ENCODE measurements around the gene RPL28.

Gene RPL28

GRCh38 chr19:55382522-55383054, 3.1 kb upstream of the RPL28 start:
- peaks cover 35% of the 10 kb centered on the region for H3F3A ChIP-seq (ENCODE audit: insufficient read depth, low read length)
- peak overlapping the region; percentile 63; the same call in 1 of the 2 replicates for H3K4me2 ChIP-seq (ENCODE audit: low read depth, low read length)
- peaks cover 29% of the 10 kb centered on the region for H3K4me1 ChIP-seq (ENCODE audit: low read length)
- no peak for TF ChIP-seq EZH2phosphoT487 (IDR thresholded peaks at IDR 0.05; ENCODE audit: low read length)
- TF ChIP-seq CTCF (IDR thresholded peaks at IDR 0.05; ENCODE audit: low read length), result no peak
- TF ChIP-seq EZH2 (optimal IDR thresholded peaks at IDR 0.05; ENCODE audit: low read depth, low read length), result no peak
- no peak for DNase-seq
- H3K36me3 ChIP-seq (replicated peaks; ENCODE audit: insufficient read depth, low read length), result peaks cover 9% of the 10 kb centered on the region; the same call in 1 of the 2 replicates
- no peak overlapping the region for H3K27ac ChIP-seq (ENCODE audit: low read length)
- no peaks in the 10 kb centered on the region for H3K9me2 ChIP-seq (replicated peaks; ENCODE audit: insufficient read depth, low read length)
- H3K4me3 ChIP-seq (ENCODE audit: low read length), result peak overlapping the region; percentile 68; the same call in 1 of the 2 replicates
- peak overlapping the region; percentile 74; the same call in 1 of the 2 replicates for H3K9ac ChIP-seq (ENCODE audit: low read length)
- H3K9me3 ChIP-seq (replicated peaks; ENCODE audit: insufficient read depth, low read length), result no peaks in the 10 kb centered on the region
- peaks cover 48% of the 10 kb centered on the region for H3K79me2 ChIP-seq (ENCODE audit: low read length)
- H2AFZ ChIP-seq (ENCODE audit: low read length), result no peak overlapping the region
- peaks cover 15% of the 10 kb centered on the region for H4K20me1 ChIP-seq (ENCODE audit: insufficient read depth, low read length)
- no peaks in the 10 kb centered on the region for H3K27me3 ChIP-seq (replicated peaks; ENCODE audit: insufficient read depth, low read length)

DNA sequence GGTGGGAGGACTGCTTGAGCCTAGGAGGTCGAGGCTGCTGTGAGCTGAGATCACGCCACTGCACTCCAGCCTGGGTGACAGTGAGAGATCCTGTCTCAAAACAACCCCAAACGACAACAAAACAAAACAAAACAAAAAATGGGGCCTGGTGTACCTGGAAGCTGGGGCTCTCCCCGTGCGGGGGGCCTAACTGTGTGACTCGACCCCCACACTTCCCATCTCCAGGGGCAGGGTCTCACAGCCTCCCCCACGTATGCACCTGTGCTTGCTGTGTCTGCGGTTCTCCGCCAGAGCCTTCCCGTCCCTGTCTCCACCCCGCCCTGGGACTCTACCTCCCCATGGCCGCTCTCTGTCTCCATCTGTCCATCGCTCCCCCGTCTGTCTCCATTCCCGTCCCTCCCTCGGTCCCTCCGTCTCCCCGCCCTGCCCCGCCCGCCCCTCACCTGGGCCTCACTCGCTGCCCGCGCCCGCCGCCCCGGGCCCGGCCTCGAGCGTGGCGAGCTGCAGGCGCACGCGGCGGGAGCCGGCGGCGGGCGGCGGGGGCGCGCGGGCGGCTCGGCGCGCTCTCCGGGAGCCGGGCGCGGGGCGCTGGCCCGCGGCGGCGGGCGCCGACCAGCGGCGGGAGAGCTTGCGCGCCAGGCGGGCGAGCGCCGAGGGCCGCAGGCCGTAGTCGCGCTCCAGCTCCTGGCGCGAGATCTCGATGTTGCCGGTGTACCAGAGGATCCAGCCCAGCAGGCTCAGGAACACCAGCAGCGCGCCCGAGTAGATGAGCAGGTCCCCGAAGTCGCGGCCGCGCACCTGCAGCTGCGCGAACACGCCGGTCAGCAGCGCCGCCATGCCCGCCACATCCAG, 2.2 kb upstream of the RPL28 start:
- TF ChIP-seq CTCF (IDR thresholded peaks at IDR 0.05; ENCODE audit: low read length), result no peak
- no peak for TF ChIP-seq EZH2 (optimal IDR thresholded peaks at IDR 0.05; ENCODE audit: low read depth, low read length)
- no peak for TF ChIP-seq EZH2phosphoT487 (IDR thresholded peaks at IDR 0.05; ENCODE audit: low read length)
- H3K4me1 ChIP-seq (ENCODE audit: low read length), result peaks cover 29% of the 10 kb centered on the region
- peak overlapping the region; percentile 52; the same call in 1 of the 2 replicates for H3K27ac ChIP-seq (ENCODE audit: low read length)
- H3K36me3 ChIP-seq (replicated peaks; ENCODE audit: insufficient read depth, low read length), result peaks cover 17% of the 10 kb centered on the region
- H3K9me3 ChIP-seq (replicated peaks; ENCODE audit: insufficient read depth, low read length), result no peaks in the 10 kb centered on the region
- H3K4me3 ChIP-seq (ENCODE audit: low read length), result peak overlapping the region; percentile 68
- H3K27me3 ChIP-seq (replicated peaks; ENCODE audit: insufficient read depth, low read length), result no peaks in the 10 kb centered on the region
- H3K9me2 ChIP-seq (replicated peaks; ENCODE audit: insufficient read depth, low read length), result no peaks in the 10 kb centered on the region
- H3K9ac ChIP-seq (ENCODE audit: low read length), result peak overlapping the region; percentile 74
- peaks cover 57% of the 10 kb centered on the region for H3K79me2 ChIP-seq (ENCODE audit: low read length)
- H3F3A ChIP-seq (ENCODE audit: insufficient read depth, low read length), result peaks cover 45% of the 10 kb centered on the region
- peak overlapping the region; percentile 63 for H3K4me2 ChIP-seq (ENCODE audit: low read depth, low read length)
- H4K20me1 ChIP-seq (ENCODE audit: insufficient read depth, low read length), result peaks cover 24% of the 10 kb centered on the region
- H2AFZ ChIP-seq (ENCODE audit: low read length), result no peak overlapping the region
- DNase-seq, result peak; percentile 69

GRCh38 chr19:55384131-55384919, 1.4 kb upstream of the RPL28 start, which contains the start of gene TMEM238:
Gene TMEM238, minus strand, starts transcription at chr19:55384292. Its CDS starts 33 bp downstream, at chr19:55384259.
- Histone ChIP-seq H3K4me3 (ENCODE audit: low read length) (peak within 1 kb of the TSS; percentile 91), H3K9me3 (replicated peaks; ENCODE audit: insufficient read depth, low read length) (no peaks in the 10 kb centered on the region), H3K27me3 (replicated peaks; ENCODE audit: insufficient read depth, low read length) (no peaks in the 10 kb centered on the region), H3K9ac (ENCODE audit: low read length) (peak within 1 kb of the TSS; percentile 94), H3K4me2 (ENCODE audit: low read depth, low read length) (peak within 1 kb of the TSS; percentile 98), H3K27ac (ENCODE audit: low read length) (peak within 1 kb of the TSS; percentile 85), H3K4me1 (ENCODE audit: low read length) (peaks cover 29% of the 10 kb centered on the region), H3K9me2 (replicated peaks; ENCODE audit: insufficient read depth, low read length) (no peaks in the 10 kb centered on the region), H4K20me1 (ENCODE audit: insufficient read depth, low read length) (peaks cover 32% of the 10 kb centered on the region), H3K36me3 (replicated peaks; ENCODE audit: insufficient read depth, low read length) (peaks cover 19% of the 10 kb centered on the region), H2AFZ (ENCODE audit: low read length) (peak within 1 kb of the TSS; percentile 74), H3K79me2 (ENCODE audit: low read length) (peaks cover 65% of the 10 kb centered on the region), H3F3A (ENCODE audit: insufficient read depth, low read length) (peaks cover 53% of the 10 kb centered on the region)
- peak; percentile 72 for DNase-seq
- TF ChIP-seq EZH2phosphoT487 (IDR thresholded peaks at IDR 0.05; ENCODE audit: low read length) (no peak), CTCF (IDR thresholded peaks at IDR 0.05; ENCODE audit: low read length) (no peak), EZH2 (optimal IDR thresholded peaks at IDR 0.05; ENCODE audit: low read depth, low read length) (no peak)
